PFSK-1 (cell line): ENCODE data around the gene BOC.

Source experiments
- FOXP2 ChIP-seq: optimal IDR thresholded peaks from 2 replicates; pipeline ENCODE3; 2011; ENCODE audit warnings: borderline replicate concordance, control low read depth, inconsistent platforms; ENCODE audit not compliant: insufficient read depth; ENCODE audit errors: extremely low read length, extremely low read depth
- POLR2AphosphoS5 ChIP-seq: IDR thresholded peaks from 2 replicates; pipeline ENCODE4 v1.6.1; 2012; ENCODE audit warnings: low read depth, mild to moderate bottlenecking, control low read depth, low read length, moderate library complexity
- SIN3A ChIP-seq: IDR thresholded peaks from 2 replicates; pipeline ENCODE4 v1.6.1; 2012; ENCODE audit warnings: mild to moderate bottlenecking, low read length, moderate library complexity, borderline replicate concordance; ENCODE audit not compliant: insufficient read depth
- TAF1 ChIP-seq: IDR thresholded peaks from 2 replicates; pipeline ENCODE4 v1.6.1; 2012; ENCODE audit warnings: low read length, control low read depth, borderline replicate concordance; ENCODE audit not compliant: insufficient read depth
- TF ChIP-seq, protein P1 (sequence below), 2 experiments: IDR thresholded peaks; 2 replicates each; pipeline versions ENCODE4 v1.6.1 to v1.8.0; 2011 to 2012; ENCODE audit warnings: low read depth in 2 of 2, low read length in 2 of 2, control low read depth in 1 of 2, inconsistent platforms in 1 of 2, mild to moderate bottlenecking in 1 of 2, moderate library complexity in 1 of 2; ENCODE audit not compliant: insufficient read depth in 1 of 2

DNA sequence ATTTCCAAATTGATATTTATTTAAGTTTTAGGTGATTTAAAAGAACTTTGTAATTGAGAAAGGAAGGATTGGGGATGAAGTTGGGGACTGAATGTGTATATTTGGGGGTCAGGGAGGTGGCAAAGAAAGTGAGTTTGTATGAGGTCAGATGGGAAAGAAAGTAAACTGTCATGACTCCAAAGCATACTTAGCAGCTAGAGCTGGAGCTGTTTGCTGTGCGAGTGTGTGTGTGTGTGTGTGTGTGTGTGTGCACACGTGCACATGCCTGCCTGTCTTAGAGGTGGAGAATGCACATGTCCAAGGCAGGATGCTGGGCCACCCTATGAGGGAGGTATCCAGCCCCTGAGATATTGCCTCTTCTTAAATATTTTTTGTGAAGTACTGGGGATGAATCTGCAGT lies 21.0 kb downstream of the BOC start:
- no peak for TF ChIP-seq POLR2AphosphoS5
- TF ChIP-seq, protein P1, sequence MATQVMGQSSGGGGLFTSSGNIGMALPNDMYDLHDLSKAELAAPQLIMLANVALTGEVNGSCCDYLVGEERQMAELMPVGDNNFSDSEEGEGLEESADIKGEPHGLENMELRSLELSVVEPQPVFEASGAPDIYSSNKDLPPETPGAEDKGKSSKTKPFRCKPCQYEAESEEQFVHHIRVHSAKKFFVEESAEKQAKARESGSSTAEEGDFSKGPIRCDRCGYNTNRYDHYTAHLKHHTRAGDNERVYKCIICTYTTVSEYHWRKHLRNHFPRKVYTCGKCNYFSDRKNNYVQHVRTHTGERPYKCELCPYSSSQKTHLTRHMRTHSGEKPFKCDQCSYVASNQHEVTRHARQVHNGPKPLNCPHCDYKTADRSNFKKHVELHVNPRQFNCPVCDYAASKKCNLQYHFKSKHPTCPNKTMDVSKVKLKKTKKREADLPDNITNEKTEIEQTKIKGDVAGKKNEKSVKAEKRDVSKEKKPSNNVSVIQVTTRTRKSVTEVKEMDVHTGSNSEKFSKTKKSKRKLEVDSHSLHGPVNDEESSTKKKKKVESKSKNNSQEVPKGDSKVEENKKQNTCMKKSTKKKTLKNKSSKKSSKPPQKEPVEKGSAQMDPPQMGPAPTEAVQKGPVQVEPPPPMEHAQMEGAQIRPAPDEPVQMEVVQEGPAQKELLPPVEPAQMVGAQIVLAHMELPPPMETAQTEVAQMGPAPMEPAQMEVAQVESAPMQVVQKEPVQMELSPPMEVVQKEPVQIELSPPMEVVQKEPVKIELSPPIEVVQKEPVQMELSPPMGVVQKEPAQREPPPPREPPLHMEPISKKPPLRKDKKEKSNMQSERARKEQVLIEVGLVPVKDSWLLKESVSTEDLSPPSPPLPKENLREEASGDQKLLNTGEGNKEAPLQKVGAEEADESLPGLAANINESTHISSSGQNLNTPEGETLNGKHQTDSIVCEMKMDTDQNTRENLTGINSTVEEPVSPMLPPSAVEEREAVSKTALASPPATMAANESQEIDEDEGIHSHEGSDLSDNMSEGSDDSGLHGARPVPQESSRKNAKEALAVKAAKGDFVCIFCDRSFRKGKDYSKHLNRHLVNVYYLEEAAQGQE (IDR thresholded peaks at IDR 0.05; ENCODE audit: insufficient read depth in 1 of 2, low read depth in 2 of 2, low read length in 2 of 2), result no peak
- TF ChIP-seq TAF1, result no peak
- no peak for TF ChIP-seq SIN3A
- no peak for TF ChIP-seq FOXP2
